ENCODE measurements around the gene GUCA2B. TPM values are rescaled to one million over a fixed set of nuclear protein-coding genes. Genes with fewer than 3 reads are reported as not detected.

Gene GUCA2B
- total RNA-seq, 1 donor from 2014 or later = not detected

DNA sequence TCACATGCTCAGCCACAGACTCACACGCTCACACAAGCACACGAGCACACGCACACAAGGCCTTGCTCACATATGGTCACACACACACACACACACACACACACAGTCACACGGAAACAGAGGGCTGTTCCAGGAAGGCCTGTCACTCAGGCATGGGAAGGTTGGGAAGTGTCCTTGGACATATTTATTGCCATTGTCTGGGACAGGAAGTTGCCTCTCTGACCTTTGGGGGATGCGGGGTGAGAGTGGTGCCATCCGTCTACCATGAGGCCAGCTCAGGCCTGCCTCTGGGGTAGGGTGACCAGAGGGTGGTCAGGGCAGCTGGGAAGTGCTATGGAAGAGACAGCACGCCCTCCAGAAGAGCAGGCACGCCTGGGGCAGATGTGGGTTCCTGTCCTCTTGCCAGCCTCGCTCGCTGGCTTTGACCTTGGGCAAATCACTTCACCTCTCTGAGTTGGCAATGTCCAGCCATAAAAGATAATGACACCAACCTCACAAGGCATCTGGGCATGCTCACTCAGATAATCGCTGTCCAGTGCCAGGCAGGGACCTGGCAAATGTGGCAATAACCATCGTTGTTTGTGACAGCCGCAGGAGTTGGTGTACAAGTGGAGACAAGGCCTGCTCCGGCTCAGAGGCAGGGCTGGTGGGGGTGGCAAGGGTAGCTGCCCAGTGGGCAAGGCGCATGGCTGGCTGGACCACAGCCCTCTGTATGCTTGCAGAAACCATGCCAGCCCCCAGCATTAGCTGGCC is 19.3 kb downstream of the GUCA2B start:
- H3K9me3 Mint-ChIP-seq = no peaks in the 10 kb centered on the region
- H3K4me3 Mint-ChIP-seq = no peak overlapping the region
- peaks cover 3% of the 10 kb centered on the region for H3K36me3 Mint-ChIP-seq
- DNase-seq (ENCODE audit: low spot score in 2 of 2, unreplicated experiment in 2 of 2) = no peak
- TF ChIP-seq, protein P1, sequence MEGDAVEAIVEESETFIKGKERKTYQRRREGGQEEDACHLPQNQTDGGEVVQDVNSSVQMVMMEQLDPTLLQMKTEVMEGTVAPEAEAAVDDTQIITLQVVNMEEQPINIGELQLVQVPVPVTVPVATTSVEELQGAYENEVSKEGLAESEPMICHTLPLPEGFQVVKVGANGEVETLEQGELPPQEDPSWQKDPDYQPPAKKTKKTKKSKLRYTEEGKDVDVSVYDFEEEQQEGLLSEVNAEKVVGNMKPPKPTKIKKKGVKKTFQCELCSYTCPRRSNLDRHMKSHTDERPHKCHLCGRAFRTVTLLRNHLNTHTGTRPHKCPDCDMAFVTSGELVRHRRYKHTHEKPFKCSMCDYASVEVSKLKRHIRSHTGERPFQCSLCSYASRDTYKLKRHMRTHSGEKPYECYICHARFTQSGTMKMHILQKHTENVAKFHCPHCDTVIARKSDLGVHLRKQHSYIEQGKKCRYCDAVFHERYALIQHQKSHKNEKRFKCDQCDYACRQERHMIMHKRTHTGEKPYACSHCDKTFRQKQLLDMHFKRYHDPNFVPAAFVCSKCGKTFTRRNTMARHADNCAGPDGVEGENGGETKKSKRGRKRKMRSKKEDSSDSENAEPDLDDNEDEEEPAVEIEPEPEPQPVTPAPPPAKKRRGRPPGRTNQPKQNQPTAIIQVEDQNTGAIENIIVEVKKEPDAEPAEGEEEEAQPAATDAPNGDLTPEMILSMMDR (IDR thresholded peaks at IDR 0.05; ENCODE audit: unreplicated experiment) = no peak
- no peaks in the 10 kb centered on the region for H3K27me3 Mint-ChIP-seq (ENCODE audit: low read depth)
- H3K4me1 Mint-ChIP-seq = peaks cover 43% of the 10 kb centered on the region
- peak overlapping the region; percentile 62 for H3K27ac Mint-ChIP-seq

DNA sequence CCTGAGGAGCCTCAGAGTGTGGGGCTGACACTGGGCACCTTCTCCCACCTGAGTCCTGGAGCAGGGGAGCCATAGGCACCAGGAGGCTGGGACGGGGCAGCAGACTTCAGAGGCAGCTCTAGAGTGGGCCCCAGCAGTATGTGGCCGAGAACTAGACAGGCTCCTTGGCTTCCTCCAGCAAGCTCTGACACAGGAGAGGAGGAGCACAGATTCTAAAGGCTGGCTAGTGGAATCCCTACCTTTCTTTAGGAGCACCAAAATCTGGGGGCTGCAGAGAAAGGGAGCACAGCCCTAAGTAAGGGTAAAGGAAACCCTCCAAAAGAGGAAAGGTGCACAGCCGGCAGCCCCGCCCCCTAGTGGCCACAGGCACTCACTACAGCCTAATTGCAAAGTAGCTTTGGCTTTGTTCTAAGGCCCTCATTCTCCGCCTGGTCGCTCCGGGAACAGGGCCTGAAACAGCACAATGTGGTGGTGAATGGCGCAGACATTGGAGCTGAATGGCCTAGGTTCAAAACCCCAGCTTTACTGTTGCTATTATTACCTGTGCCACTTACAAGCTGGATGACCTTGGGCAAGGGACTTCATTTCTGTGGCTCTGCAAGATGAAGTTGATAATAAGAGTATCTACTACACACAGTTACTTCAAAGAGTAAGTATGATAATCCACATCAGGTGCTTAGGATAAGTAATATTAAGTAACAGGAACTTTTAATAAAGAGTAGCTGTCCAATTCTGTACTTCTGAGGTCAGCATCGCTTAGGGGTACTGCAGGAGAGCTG is 20.1 kb downstream of the GUCA2B start:
- Mint-ChIP-seq H3K36me3 (peaks cover 3% of the 10 kb centered on the region), H3K9me3 (no peaks in the 10 kb centered on the region), H3K27me3 (ENCODE audit: low read depth) (no peaks in the 10 kb centered on the region), H3K4me1 (peaks cover 47% of the 10 kb centered on the region), H3K4me3 (no peak overlapping the region), H3K27ac (peak overlapping the region; percentile 18)
- peak in 1 of 2 experiments; percentile 83 for DNase-seq (ENCODE audit: low spot score in 2 of 2, unreplicated experiment in 2 of 2)
- TF ChIP-seq, protein P1 (IDR thresholded peaks at IDR 0.05; ENCODE audit: unreplicated experiment) = peak; percentile 98

DNA sequence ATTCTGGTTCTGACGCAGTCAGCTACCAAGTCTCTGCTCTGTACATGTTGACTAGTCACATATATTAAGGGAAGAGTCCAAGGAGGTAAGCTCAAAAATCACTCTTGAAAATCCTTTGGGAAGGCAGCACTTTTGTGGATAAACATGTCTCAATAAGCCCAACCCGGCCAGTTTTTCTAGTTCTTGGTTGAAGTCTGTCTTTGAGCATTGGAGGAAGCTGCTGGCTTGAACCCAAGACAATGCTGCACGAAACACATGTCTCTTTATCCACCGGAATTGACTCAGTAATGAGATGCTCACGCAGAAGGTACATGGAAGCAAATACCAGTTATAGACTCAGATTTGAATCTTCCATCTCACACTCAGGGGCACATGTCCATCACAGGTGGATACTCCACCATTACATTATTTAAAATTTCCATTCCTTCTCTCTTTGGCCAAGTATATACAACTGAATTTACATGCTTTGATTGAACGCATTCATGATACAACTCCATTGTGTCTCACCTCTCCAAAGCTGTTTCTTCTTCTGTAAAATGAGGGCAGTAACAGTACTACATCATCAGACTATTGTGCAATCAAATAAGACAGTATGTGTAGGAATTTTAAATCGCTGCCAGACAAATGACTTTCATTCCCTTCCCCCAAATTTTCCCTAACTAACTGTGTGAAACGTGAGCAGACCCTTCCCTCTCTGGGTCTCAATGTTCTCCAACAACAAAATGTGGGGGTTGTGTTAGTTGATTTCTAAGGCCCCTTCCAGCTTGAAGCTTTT is 20.9 kb downstream of the GUCA2B start:
- DNase-seq (ENCODE audit: low spot score in 2 of 2, unreplicated experiment in 2 of 2) = no peak
- TF ChIP-seq, protein P1 (IDR thresholded peaks at IDR 0.05; ENCODE audit: unreplicated experiment) = no peak

DNA sequence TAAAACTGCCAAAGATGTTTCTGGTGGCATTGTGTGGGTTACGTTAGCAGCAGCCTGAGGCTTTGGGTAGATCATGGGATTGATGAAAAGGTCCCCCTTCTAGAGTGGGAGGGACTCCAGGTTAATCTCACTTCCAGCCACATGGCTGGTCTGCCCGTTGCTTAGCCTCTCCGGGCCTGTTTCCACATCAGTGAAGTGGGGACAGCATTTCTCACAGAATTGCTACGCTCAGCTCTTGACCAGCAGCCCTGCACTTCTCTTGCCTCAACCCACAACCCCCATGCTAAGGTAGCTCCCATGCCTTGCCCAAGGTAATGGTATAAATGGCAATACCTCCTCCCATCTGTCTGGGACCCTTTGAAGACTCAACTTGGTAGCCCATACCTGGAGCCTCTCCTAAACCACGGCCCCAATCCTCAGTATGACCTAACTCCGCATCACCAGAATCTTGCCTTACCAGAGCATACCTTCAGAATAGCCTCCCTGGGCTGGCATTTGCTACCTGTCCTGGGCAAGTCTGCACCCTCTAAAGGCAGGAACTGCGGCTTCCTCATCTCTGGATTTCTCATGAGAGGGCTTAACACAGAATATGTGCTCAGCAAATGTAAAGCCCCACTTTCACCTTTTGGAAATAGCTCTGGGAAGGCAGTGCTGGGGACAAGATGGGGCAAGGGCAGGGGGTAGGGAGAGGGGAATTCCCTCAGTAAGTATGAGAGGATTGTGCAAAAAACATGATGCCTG is 22.3 kb downstream of the GUCA2B start:
- Mint-ChIP-seq H3K27me3 (ENCODE audit: low read depth) (no peaks in the 10 kb centered on the region), H3K4me3 (no peak overlapping the region), H3K36me3 (peaks cover 3% of the 10 kb centered on the region), H3K4me1 (peaks cover 65% of the 10 kb centered on the region), H3K27ac (no peak overlapping the region), H3K9me3 (no peaks in the 10 kb centered on the region)
- DNase-seq (ENCODE audit: low spot score in 2 of 2, unreplicated experiment in 2 of 2) = no peak
- TF ChIP-seq, protein P1 (IDR thresholded peaks at IDR 0.05; ENCODE audit: unreplicated experiment) = no peak

More for the DNA sequence above, 20.9 kb downstream of the GUCA2B start:
- H3K4me3 Mint-ChIP-seq = no peak overlapping the region
- no peaks in the 10 kb centered on the region for H3K27me3 Mint-ChIP-seq (ENCODE audit: low read depth)
- H3K36me3 Mint-ChIP-seq = peaks cover 3% of the 10 kb centered on the region
- H3K9me3 Mint-ChIP-seq = no peaks in the 10 kb centered on the region
- peak overlapping the region; percentile 18 for H3K27ac Mint-ChIP-seq
- peaks cover 53% of the 10 kb centered on the region for H3K4me1 Mint-ChIP-seq
